ENCODE measurements around the gene GALNT2. TPM values are rescaled to one million over a fixed set of nuclear protein-coding genes. Genes with fewer than 3 reads are reported as not detected.

Gene GALNT2
- polyA plus RNA-seq, 2 of the 4 experiments (the other 2 are of a cell fraction), result 66.9 to 114 TPM

- Histone ChIP-seq H3K27ac (no peak overlapping the region), H3K4me2 (no peak overlapping the region), H3K9me3 (no peaks in the 10 kb centered on the region), H3K4me1 (no peaks in the 10 kb centered on the region), H3K4me3 (no peak overlapping the region)
- POLR2A ChIA-PET, result no interaction called here
- CTCF ChIA-PET, result interaction anchor here (1.3 kb wide), 1 partner anchor 36 kb away, joined by 3 read pairs; no protein-coding TSS in a partner anchor
- DNase-seq (ENCODE audit: low read depth in 1 of 2, low spot score in 1 of 2) (no peak), ATAC-seq (no peak), FAIRE-seq (no peak)
- 94% methylated on average over 7 of the region's 7 CpGs for WGBS (ENCODE audit: missing lambda C conversion rate)
- TF ChIP-seq GATA3 (IDR thresholded peaks at IDR 0.05; ENCODE audit: borderline replicate concordance) (no peak), RCOR1 (IDR thresholded peaks at IDR 0.05; ENCODE audit: low read depth, low read length) (no peak), NPAS2 (CRISPR knock-in tag; IDR thresholded peaks at IDR 0.05; ENCODE audit: borderline replicate concordance) (no peak), CHD2 (IDR thresholded peaks at IDR 0.05; ENCODE audit: low read length, partially characterized antibody) (no peak), RFX5 (IDR thresholded peaks at IDR 0.05) (no peak), RARB (CRISPR knock-in tag; IDR thresholded peaks at IDR 0.05) (no peak), RAD21 (conservative IDR thresholded peaks at IDR 0.05 in 1 of 2, IDR thresholded peaks at IDR 0.05 in 1 of 2) (no peak), RNF2 (IDR thresholded peaks at IDR 0.05; ENCODE audit: borderline replicate concordance, low read depth) (no peak)
Measured at GRCh38 chr1:230231774-230232145, 164.7 kb downstream of the GALNT2 start.

GRCh38 chr1:230232371-230232771, 165.3 kb downstream of the GALNT2 start:
- ChIA-PET POLR2A (no interaction called here), CTCF (interaction anchor here (1.3 kb wide), 1 partner anchor 36 kb away, joined by 3 read pairs; no protein-coding TSS in a partner anchor)
- H3K4me3 ChIP-seq, result no peak overlapping the region
- no peak for TF ChIP-seq HOXB5 (CRISPR knock-in tag; IDR thresholded peaks at IDR 0.05)
- no peak for TF ChIP-seq JUN (IDR thresholded peaks at IDR 0.05)
- TF ChIP-seq JUNB (IDR thresholded peaks at IDR 0.05), result no peak
- no peak for TF ChIP-seq ATOH8 (CRISPR knock-in tag; IDR thresholded peaks at IDR 0.05; ENCODE audit: low read depth)
- no peak for TF ChIP-seq CTCF (IDR thresholded peaks at IDR 0.05)
- TF ChIP-seq GATA3 (IDR thresholded peaks at IDR 0.05; ENCODE audit: borderline replicate concordance), result no peak
- no peak overlapping the region for H3K4me2 ChIP-seq
- H3K4me1 ChIP-seq, result no peaks in the 10 kb centered on the region
- H3K9me3 ChIP-seq, result no peaks in the 10 kb centered on the region
- no peak overlapping the region for H3K27ac ChIP-seq
- no peak for ATAC-seq
- DNase-seq (ENCODE audit: low read depth in 1 of 2, low spot score in 1 of 2), result no peak
- 90% methylated on average over 10 of the region's 10 CpGs for WGBS (ENCODE audit: missing lambda C conversion rate)
- no peak for FAIRE-seq

- no peaks in the 10 kb centered on the region for H3K9me3 ChIP-seq
- 94% methylated on average over 4 of the region's 4 CpGs for WGBS (ENCODE audit: missing lambda C conversion rate)
- no peak overlapping the region for H3K27ac ChIP-seq
- no peak overlapping the region for H3K4me3 ChIP-seq
- no peak overlapping the region for H3K4me2 ChIP-seq
- ChIA-PET CTCF (no interaction called here), POLR2A (no interaction called here)
- ATAC-seq (no peak), DNase-seq (ENCODE audit: low read depth in 1 of 2, low spot score in 1 of 2) (no peak), FAIRE-seq (no peak)
- TF ChIP-seq EHMT2 (IDR thresholded peaks at IDR 0.05; ENCODE audit: low read depth), result no peak
- no peaks in the 10 kb centered on the region for H3K4me1 ChIP-seq
Measured at GRCh38 chr1:230233786-230234185, 166.7 kb downstream of the GALNT2 start.

- TF ChIP-seq EHMT2 (IDR thresholded peaks at IDR 0.05; ENCODE audit: low read depth) (no peak), RNF2 (IDR thresholded peaks at IDR 0.05; ENCODE audit: borderline replicate concordance, low read depth) (no peak)
Measured at GRCh38 chr1:230235876-230236275, 168.8 kb downstream of the GALNT2 start.

More at GRCh38 chr1:230235876-230236275, 168.8 kb downstream of the GALNT2 start:
- ATAC-seq (no peak), FAIRE-seq (no peak), DNase-seq (ENCODE audit: low read depth in 1 of 2, low spot score in 1 of 2) (no peak)
- ChIA-PET POLR2A (interaction anchor here (1.2 kb wide), 1 partner anchor 805 kb away, joined by 3 read pairs; no protein-coding TSS in a partner anchor), CTCF (interaction anchor here (2.1 kb wide), 1 partner anchor 9 kb away, joined by 4 read pairs; no protein-coding TSS in a partner anchor)
- Histone ChIP-seq H3K27ac (no peak overlapping the region), H3K9me3 (peaks cover 2% of the 10 kb centered on the region; the same call in 1 of the 3 replicates), H3K4me1 (no peaks in the 10 kb centered on the region), H3K4me3 (no peak overlapping the region), H3K4me2 (no peak overlapping the region)
- WGBS (ENCODE audit: missing lambda C conversion rate), result 80% methylated on average over 1 of the region's 7 CpGs

All from A549 (cell line).